Measurements from ENCODE around the gene METTL1.
A peak's percentile ranks its signal among the peaks of the same experiment; 100 is the strongest.

METTL1 gene

GRCh38 chr12:57766464-57767304 is 5.2 kb downstream of the METTL1 start, which contains the start of gene CYP27B1:
CYP27B1 (minus strand) TSS chr12:57767078; CDS start chr12:57767041, 37 bp downstream.
- no peak for DNase-seq

GRCh38 chr12:57765698-57766463 is 6.0 kb downstream of the METTL1 start:
- DNase-seq: no peak

DNA sequence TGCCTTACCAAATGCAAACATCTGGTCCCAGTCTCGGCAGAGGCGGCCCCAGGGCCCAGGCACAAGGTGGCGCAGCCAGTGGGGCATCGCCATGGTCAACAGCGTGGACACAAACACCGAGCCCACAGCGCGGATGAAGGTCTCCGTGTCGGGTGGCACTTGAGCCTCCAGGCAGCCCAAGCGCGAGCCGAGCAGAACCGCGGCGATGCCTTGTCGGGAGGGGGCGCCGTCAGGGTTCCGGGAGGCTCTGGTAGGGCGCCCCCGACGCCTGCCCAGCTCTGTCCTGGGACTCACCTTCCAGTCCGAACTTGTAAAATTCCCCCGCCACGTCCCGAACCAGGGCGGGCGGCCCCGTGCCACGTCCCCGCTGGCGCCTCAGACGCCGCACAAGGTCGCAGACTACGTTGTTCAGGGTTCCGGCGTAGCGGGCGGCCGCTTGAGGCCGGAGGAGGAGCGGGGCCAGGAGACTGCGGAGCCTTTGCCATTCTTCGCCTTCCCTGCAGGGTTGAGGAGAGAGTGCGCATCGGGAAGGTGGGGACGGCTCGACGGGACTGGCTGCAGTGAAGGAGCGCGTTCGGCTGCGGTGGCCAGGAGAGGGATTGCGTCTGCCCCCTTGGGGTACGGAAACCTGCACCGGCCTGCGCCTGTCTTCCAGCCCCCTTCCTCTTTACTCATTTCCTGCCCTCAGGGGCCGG is 6.8 kb downstream of the METTL1 start:
- no peak for DNase-seq

DNA sequence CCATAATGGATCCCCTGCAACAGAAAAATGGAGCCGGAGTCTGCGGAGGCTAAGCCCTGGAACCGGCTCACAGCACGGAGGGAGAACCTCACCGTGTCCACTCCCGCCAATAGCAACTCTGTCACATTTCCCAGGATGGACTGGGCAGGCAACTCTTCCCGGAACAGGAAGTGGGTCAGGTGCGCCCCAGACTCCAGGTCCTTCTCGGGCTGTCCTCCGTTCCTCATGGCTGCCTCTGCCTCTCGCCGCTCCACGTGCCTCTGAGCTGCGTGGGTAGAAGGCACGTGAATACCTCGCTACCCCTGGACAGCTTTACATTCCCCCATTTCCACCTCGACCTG is 7.3 kb downstream of the METTL1 start:
- DNase-seq: peak; percentile 53

- DNase-seq: no peak
Measured at GRCh38 chr12:57763881-57764661, 7.8 kb downstream of the METTL1 start.

GRCh38 chr12:57762463-57762862 is 9.4 kb downstream of the METTL1 start:
- no peak for DNase-seq

DNA sequence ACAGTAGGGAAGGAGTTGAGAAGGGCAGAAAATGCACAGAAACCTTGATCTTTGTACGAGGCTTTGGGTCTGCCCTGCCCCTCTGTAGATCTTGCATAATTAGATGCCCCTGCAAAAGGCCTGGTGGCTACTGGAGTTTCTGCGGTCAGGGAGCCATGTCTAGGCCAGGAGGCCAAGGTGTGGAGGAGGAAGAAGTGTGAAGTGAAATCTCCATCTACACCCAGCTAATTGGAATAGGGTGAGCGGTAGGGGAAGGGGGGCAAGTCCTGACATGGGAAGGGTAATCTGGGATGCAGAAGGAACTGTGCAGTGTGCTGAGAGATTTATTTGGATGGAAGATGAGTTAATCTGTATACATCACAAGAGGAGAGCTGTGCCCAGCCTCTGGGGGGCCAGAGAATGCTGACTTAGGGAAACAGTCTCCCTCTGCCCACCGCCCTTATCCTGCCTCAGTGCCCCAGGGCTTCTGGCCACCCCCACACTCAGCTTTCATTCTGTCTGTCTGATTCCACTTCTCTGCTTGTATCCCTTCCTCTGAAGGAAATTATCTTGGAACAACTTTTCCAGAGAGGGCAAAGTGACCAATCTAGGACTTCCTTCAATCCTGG is 10.4 kb downstream of the METTL1 start:
- DNase-seq: no peak

DNA sequence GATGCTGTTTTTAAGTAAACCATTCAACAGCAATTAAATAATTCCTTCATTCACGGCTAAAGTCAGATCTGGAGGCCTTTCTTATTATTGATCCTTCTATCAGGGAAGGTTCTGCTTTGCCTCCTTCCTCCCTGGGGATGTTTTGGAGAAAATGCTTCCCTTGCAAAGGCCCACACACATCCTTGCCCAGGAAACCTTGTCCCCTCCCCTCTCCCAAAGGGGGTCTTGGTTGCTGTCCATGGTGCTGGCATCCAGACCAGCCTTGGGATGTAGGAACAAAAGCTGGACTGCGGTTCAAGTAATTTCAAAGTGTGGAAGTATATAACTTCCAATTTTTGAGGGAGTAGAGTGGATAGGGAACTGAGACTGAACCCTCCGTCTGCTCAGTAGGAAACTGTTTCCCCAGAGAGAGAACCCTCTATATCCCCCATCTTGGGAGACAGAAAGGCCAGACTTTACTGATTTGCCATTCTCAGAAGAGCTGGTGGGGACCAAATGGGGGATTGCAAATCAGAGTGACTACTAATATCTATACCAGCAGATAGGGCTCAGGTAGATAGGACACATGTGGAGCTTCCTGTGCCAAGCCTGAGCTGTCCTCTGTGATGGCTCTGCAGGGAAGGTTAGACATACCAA is 11.4 kb downstream of the METTL1 start:
- no peak for DNase-seq

GRCh38 chr12:57759360-57759980 is 12.4 kb downstream of the METTL1 start:
- DNase-seq: no peak

DNA sequence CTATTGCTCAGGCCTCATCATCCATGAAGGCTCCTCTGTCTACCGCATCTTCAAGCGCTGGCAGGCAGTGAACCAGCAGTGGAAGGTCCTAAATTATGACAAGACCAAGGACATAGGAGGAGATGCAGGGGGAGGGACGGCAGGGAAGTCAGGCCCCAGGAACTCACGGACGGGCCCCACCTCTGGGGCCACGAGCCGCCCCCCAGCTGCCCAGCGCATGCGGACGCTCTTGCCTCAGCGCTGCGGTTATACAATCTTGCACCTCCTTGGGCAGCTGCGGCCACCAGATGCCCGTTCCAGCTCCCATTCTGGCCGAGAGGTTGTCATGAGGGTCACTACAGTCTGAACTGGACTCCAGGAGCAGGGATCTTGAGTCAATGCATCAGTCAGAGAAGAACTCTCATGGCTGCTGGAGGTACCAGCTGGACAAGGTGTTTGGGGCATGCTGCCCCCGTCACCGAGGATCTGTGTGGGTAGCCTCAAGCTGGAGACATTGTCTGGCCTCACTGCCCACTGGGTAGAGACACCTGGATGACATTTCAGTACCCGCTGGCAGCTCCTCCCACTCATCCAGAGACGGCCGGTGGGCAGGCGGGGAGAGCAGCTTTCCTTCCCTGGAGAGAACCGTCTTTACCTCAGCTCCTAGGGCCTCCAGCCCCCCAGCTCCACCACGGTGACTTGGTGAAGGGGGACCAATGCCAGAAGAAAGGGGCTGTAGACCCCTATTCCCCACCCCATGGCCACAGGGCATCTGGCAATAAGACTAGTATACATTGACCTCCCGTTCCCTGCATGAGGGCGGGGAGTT is 13.1 kb downstream of the METTL1 start:
- DNase-seq: no peak

DNA sequence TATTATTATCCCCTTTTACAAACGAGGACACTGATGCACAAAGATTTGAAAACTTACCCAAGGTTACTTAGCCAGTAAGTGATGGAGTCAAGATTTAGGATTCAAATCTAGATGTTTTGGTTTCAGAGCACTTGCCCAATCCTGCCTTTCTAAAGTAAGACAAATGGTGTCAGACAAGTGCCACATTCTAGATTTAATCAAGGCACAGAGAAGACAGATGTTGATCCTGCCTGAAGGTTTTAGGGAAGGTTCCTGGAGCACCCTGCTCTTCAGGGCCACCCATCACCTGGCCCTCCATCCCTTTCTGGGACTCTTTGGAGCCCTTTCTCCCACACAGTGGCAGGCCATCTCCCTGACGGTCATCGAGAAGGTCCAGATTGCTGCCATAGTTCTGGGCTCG is 14.1 kb downstream of the METTL1 start:
- DNase-seq: no peak

- no peak for DNase-seq
Measured at GRCh38 chr12:57756406-57757341, 15.2 kb downstream of the METTL1 start.

DNA sequence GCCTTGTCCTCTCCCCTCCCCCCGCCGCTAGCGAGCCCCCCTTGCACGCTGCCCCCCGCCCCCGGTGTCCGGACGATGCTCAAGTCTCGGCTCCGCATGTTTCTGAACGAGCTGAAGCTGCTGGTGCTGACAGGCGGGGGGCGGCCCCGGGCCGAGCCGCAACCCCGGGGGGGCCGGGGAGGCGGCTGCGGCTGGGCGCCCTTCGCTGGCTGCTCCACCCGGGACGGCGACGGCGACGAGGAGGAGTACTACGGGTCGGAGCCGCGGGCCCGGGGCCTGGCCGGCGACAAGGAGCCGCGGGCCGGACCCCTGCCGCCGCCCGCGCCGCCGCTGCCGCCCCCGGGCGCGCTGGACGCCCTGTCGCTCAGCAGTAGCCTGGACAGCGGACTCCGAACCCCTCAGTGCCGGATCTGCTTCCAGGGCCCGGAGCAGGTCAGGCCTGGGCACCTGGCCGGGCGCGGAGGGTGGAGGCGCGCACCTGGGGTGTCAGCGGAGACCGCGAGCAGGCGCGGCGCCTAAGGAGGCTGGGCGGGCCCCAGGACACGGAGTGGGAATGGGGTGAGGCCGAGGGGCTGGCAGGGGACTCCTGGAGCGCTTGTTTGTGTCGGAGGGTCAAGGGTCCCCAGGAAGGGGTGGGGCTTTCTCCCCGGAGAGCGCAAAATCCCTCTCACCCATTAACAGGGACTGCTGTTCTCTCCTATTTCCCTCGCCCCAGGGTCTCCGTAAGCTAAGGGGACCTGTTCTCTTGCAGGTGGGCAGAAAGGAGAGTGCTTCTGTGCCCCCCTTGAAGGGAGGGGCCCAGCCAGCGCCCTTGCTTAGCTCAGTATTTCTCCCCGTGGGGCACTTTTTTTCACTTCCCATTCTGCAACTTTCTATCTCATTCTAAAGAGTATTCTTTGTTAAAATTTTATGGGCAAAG is 16.2 kb downstream of the METTL1 start:
- no peak for DNase-seq

DNA sequence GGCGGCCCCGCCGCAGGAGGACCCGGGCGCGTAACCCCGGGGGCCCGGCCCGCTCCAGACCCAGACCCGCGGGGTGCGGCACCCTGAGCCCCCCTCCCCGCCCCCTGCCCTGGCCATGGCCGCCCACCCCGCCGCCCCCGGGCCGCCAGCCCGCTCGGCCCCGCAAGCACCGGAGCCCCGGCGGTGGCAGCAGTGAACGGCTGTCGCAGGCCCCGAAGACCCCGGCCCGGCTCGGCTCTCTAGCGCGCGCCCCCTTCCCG is 16.8 kb downstream of the METTL1 start:
- no peak for DNase-seq

- peak; percentile 83 for DNase-seq
Measured at GRCh38 chr12:57754411-57755193, 17.3 kb downstream of the METTL1 start, which contains the start of gene MARCHF9. MARCHF9 (plus strand) TSS chr12:57755103; CDS start chr12:57755529, 426 bp downstream.

DNA sequence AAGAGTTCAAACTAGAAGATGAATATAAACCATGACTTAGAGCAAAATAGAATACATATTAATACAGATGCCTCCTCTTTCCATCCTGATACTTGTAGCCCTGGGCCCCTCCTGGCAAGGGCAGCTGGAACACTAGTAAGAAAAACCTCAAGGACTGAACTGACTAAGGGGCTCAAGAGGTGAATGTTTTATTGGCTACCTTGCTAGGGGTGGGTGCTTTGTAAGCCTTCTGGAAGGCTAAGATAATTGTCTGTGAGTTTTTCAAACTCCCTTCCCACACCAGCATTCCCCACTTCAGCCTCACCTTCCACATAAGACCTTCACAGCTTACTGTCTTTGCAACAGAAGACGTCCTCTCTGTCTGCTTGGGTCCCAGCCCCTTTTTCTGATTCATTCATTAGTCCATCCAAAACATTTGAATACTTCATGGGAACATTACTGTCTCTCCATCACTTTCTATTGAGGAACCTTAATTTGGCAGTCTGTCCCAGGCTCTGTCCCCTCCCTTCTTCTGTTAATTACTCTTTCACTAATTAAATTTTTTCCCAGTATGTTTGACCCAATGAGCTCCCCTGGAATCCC is 18.1 kb downstream of the METTL1 start:
- no peak for DNase-seq

GRCh38 chr12:57752668-57753000 is 19.3 kb downstream of the METTL1 start:
- no peak for DNase-seq

All from NCI-H2029 (cell line).